Measurements from ENCODE around the gene SOSTDC1.
"Not testable (repeated sequence)": the region's sequence is repeated elsewhere in the genome, so short reads cannot be mapped to it uniquely, and the experiment has no call there.

Gene SOSTDC1

GRCh38 chr7:16460789-16461493 is 4.6 kb downstream of the SOSTDC1 start:
- no peak for DNase-seq

- not testable (repeated sequence) for DNase-seq
Measured at GRCh38 chr7:16456303-16456702, 9.2 kb downstream of the SOSTDC1 start.

GRCh38 chr7:16455591-16455990 is 9.9 kb downstream of the SOSTDC1 start:
- no peak for DNase-seq

DNA sequence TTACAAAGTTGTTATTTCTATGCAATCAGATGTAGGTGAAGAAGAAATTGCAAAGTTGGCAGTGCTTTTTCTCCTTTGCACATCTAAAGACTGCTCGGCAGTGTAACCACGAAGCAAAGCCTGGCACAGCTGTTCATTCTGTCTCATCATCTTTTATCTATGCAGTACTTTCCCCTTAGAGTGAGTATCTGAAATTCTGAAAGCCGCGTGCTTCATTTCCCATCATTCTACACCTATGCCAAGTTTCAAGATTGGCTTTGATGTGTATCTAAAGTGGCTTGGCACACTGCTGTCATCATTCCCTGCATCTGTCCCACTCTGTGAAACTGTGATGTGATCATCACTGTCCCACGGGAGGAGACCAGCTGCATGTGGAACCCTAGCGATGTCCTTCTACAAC is 15.2 kb downstream of the SOSTDC1 start:
- no peak for DNase-seq

GRCh38 chr7:16447876-16448275 is 17.7 kb downstream of the SOSTDC1 start:
- no peak for DNase-seq

GRCh38 chr7:16446508-16446907 is 19.0 kb downstream of the SOSTDC1 start:
- no peak for DNase-seq

DNA sequence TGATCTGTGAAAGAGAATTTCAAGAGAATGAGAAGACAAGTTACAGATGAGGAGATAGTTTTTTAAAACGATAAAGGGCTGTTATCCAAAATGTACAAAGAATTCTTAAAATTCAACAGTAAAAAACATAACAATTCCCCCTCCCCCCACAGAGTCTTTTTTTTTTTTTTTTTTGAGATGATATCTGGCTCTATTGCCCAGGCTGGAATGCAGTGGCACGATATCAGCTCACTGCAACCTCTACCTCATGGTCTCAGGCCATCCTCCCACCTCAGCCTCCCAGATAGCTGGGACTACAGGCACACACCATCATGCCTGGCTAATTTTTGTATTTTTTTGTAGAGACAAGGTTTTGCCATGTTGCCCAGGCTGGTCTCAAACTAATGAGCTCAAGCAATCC is 21.7 kb downstream of the SOSTDC1 start:
- DNase-seq: not testable (repeated sequence)

- DNase-seq: no peak
Measured at GRCh38 chr7:16438988-16439387, 26.6 kb downstream of the SOSTDC1 start.

DNA sequence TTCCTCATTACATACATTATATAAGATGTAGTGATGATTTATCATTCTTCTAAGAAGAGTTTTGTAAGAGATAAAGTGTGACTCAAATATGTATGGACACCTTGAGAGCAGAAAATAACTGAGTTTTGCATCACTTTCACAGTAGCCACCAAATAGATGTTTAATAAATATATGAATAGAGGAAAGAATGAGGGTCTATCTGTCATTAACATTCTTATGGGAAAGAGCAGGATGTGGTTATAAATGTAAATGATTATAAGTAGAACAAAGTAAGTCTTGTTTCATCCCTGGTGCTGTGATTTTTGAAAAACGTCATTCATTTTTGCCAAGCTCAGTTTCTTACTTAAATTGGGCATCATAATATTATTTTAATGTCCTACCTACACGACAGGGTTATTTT is 29.2 kb downstream of the SOSTDC1 start:
- DNase-seq: no peak

- no peak for DNase-seq
Measured at GRCh38 chr7:16433568-16434122, 31.9 kb downstream of the SOSTDC1 start.

DNA sequence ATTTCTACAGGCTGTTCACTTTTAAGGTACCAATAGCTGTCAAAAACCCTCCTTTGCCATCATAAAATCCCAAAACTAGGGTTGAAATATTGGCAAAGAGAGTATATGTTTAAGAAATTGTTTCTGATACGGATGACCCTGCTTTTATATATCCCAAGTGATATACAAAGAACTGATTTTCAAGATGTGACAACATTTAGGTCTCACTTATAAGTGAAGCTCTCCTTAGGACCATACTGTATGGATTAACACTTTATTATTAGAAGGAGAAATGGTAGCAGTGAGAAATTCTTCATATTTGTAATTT is 33.2 kb downstream of the SOSTDC1 start:
- DNase-seq: no peak

DNA sequence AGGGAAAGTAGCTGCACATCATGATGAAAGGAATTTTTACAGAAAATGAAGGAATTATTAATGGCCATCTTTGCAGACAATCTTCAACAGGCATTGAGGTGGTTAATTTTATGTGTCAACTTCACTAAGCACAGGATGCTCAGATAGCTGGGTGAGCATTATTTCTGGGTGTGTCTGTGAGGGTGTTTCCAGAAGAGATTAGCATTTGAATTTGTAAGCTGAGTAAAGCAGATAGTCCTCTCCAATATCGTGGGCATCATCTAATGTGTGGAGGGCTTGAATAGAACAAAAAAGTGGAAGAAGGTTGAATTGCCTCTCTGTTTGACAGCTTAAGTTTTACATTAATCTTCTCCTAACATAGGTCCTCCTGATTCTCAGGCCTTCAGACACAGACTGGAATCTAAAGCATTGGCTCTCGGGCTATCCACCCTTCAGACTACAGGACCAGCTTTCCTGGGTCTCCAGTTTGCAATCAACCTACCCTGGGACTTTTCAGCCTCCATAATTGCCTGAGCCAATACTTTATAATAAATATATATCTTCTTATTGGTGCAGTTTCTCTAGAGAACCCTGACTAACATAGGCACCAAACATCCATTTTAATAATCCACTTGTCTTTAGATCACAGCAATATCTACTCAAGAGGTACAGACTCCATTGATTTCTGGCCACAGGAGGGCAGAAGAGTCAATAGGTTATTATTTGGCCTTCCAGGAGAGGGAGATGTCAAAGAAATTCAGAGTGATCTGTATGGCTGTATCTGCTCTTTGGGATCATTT is 33.7 kb downstream of the SOSTDC1 start:
- DNase-seq: no peak

GRCh38 chr7:16430133-16430532 is 35.4 kb downstream of the SOSTDC1 start:
- no peak for DNase-seq

DNA sequence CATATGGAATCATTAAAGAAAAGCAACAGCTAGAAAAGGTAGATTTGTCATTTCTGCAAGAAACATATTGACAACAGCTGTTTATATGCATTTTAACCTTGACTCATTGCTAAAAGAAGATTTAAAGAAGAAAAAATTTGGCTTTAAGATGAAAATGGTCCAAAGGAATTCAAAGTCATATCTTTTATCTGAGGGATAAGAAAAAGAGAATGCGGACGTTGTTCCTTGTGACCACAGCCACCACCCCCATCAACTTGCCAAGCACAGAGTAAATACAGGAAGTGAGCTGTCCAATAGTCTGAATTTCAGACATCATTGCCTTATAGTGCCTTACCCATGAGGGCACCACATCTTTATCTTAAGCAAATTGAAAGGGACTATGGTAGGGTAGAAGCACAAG is 36.9 kb downstream of the SOSTDC1 start:
- DNase-seq: no peak

DNA sequence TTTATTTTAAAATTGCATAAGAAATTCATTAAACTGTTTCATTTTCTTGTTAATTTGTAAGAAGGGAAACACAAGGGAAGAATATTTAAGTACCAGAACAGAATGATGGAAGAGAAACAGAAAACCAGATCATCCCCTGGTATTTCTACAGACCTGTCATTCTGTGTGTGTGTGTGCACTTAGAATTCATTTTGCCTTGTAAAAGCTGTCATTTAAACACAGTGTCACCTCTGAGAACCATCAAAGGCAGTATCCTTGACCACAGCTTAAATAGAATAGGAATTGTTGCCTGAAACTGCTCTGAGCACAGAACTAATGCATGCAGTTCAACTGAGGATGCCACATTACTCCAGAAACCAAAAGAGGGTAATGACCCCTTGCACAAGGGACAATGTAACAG is 37.4 kb downstream of the SOSTDC1 start:
- DNase-seq: no peak

DNA sequence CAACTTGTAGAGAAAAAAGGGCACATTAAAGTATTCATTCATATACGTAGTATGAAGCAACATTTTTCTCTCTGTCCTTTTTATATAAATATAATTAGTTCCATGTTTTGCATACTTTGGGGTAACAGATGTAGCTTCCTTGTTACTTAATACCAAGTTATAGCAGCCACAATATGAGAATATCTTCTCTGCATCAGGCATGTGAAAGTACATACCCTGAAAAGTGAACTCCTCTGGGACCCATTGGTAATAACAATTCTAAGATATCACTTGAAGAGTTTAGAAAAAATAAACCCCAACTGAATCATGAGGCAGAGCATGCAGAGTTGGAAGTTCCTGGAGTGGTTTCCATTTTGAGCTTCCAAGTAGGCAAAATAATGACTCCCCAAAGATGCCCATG is 41.8 kb downstream of the SOSTDC1 start:
- no peak for DNase-seq

- no peak for DNase-seq
Measured at GRCh38 chr7:16422917-16423316, 42.6 kb downstream of the SOSTDC1 start.

- no peak for DNase-seq
Measured at GRCh38 chr7:16422103-16422435, 43.5 kb downstream of the SOSTDC1 start.

DNA sequence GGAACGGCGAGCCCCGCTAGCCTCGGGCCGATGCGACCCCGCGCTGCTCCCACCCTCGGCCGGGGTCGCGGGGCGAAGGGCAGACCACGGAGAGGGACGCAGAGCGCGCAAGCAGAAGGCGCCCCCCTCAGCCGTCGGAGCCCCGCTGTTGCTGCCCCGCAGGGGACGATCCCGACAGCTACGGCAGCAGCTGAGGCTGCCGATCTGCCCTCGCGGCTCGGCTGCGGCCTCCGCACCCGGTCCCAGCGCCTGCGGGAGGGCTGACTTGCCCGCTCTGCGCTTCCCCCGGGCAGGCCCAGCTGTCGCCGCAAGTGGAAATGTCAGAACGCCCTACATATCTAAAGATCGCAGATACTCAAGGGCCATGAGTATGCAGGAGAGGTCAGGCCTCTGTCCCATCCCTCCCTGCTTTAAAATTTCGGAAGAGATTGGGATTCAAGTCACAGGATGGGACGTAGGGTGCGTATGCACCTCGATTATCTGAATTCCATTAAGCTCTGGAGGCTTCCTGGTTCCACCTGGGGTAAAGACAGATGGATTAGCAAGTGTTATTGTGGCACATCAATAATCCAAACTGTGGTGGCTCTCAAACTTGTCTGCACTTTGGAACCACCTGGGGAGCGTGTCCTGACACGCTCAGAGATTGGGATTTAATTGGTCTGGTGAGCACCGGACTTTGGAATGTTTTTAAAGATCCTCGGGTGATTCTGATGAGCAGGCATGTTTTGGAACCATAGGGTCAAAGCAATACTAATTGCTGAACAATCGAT is 44.0 kb downstream of the SOSTDC1 start, which contains the start of gene CRPPA:
Gene CRPPA, minus strand, starts transcription at position 206 of the 770 bp plus-strand sequence. CDS start 216 bp downstream, outside the sequence.
- DNase-seq: no peak

GRCh38 chr7:16420649-16421332 is 44.7 kb downstream of the SOSTDC1 start:
- peak; percentile 87 for DNase-seq

DNA sequence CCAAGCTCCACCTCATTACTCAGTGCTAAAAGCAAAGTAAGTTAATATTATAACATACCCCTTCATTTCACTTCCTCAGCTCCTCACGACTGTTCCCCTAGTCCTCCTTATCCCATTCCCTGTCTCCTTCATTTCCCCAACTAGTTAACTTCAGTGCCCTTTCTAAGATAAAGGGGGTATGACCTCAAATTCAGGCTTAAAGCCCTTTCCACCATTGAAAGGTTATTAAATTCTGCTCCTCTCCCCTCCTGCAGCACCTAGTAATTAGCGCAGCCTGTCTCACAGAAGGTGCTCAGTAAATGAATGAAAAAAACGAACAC is 45.2 kb downstream of the SOSTDC1 start:
- DNase-seq: no peak

- no peak for DNase-seq
Measured at GRCh38 chr7:16419859-16420258, 45.7 kb downstream of the SOSTDC1 start.

- DNase-seq: no peak
Measured at GRCh38 chr7:16419126-16419525, 46.4 kb downstream of the SOSTDC1 start.
